Astrocyte (in vitro differentiated cells and primary cell): ENCODE results near the gene ZCCHC8.

Experiments used
- CTCF ChIP-seq: IDR thresholded peaks from 2 replicates; pipeline ENCODE4 v1.5.1; 2011; ENCODE audit warnings: low read depth, mild to moderate bottlenecking, inconsistent platforms, low read length, moderate library complexity; ENCODE audit not compliant: insufficient read depth
- EZH2 ChIP-seq: IDR thresholded peaks from 2 replicates; pipeline ENCODE4 v1.6.1; 2012; ENCODE audit warnings: mild to moderate bottlenecking, low read length, inconsistent platforms; ENCODE audit not compliant: insufficient read depth

GRCh38 chr12:122489038-122489437 is 11.7 kb downstream of the ZCCHC8 start:
- no peak for TF ChIP-seq CTCF
- no peak for TF ChIP-seq EZH2
